ENCODE measurements around the gene TMEM191B.
"Not testable (repeated sequence)": the region's sequence is repeated elsewhere in the genome, so short reads cannot be mapped to it uniquely, and the experiment has no call there.

TMEM191B gene

GRCh38 chr22:18534315-18534714, 6.7 kb downstream of the TMEM191B start:
- H3K4me3 ChIP-seq (ENCODE audit: low read length); H3K9me3 ChIP-seq (ENCODE audit: control insufficient read depth, low read depth, low read length); H3K9ac ChIP-seq (ENCODE audit: low read length); H3K27me3 ChIP-seq (ENCODE audit: control insufficient read depth, insufficient read depth, low read length); H3K27ac ChIP-seq (ENCODE audit: low read length); H3K4me1 ChIP-seq (ENCODE audit: control insufficient read depth, low read depth, low read length); H3K36me3 ChIP-seq (ENCODE audit: control insufficient read depth, low read depth, low read length): not testable (repeated sequence)

GRCh38 chr22:18539994-18540393, 12.4 kb downstream of the TMEM191B start:
- H3K4me1 ChIP-seq (ENCODE audit: control insufficient read depth, low read depth, low read length); H3K9ac ChIP-seq (ENCODE audit: low read length); H3K9me3 ChIP-seq (ENCODE audit: control insufficient read depth, low read depth, low read length); H3K27me3 ChIP-seq (ENCODE audit: control insufficient read depth, insufficient read depth, low read length); H3K36me3 ChIP-seq (ENCODE audit: control insufficient read depth, low read depth, low read length); H3K4me3 ChIP-seq (ENCODE audit: low read length); H3K27ac ChIP-seq (ENCODE audit: low read length): not testable (repeated sequence)

GRCh38 chr22:18543400-18543799, 15.8 kb downstream of the TMEM191B start:
- not testable (repeated sequence) for H3K4me1 ChIP-seq (ENCODE audit: control insufficient read depth, low read depth, low read length); H3K9me3 ChIP-seq (ENCODE audit: control insufficient read depth, low read depth, low read length); H3K9ac ChIP-seq (ENCODE audit: low read length); H3K4me3 ChIP-seq (ENCODE audit: low read length); H3K27me3 ChIP-seq (ENCODE audit: control insufficient read depth, insufficient read depth, low read length); H3K27ac ChIP-seq (ENCODE audit: low read length); H3K36me3 ChIP-seq (ENCODE audit: control insufficient read depth, low read depth, low read length)

GRCh38 chr22:18544615-18545014, 17.0 kb downstream of the TMEM191B start:
- not testable (repeated sequence) for H3K9ac ChIP-seq (ENCODE audit: low read length); H3K36me3 ChIP-seq (ENCODE audit: control insufficient read depth, low read depth, low read length); H3K27me3 ChIP-seq (ENCODE audit: control insufficient read depth, insufficient read depth, low read length); H3K27ac ChIP-seq (ENCODE audit: low read length); H3K4me3 ChIP-seq (ENCODE audit: low read length); H3K4me1 ChIP-seq (ENCODE audit: control insufficient read depth, low read depth, low read length); H3K9me3 ChIP-seq (ENCODE audit: control insufficient read depth, low read depth, low read length)

- not testable (repeated sequence) for H3K36me3 ChIP-seq (ENCODE audit: control insufficient read depth, low read depth, low read length); H3K4me1 ChIP-seq (ENCODE audit: control insufficient read depth, low read depth, low read length); H3K9me3 ChIP-seq (ENCODE audit: control insufficient read depth, low read depth, low read length); H3K9ac ChIP-seq (ENCODE audit: low read length); H3K4me3 ChIP-seq (ENCODE audit: low read length); H3K27ac ChIP-seq (ENCODE audit: low read length); H3K27me3 ChIP-seq (ENCODE audit: control insufficient read depth, insufficient read depth, low read length)
These were observed 22.0 kb downstream of the TMEM191B start for GRCh38 chr22:18549458-18550179.

GRCh38 chr22:18551046-18551445, 23.4 kb downstream of the TMEM191B start:
- not testable (repeated sequence) for H3K4me3 ChIP-seq (ENCODE audit: low read length); H3K4me1 ChIP-seq (ENCODE audit: control insufficient read depth, low read depth, low read length); H3K27me3 ChIP-seq (ENCODE audit: control insufficient read depth, insufficient read depth, low read length); H3K9me3 ChIP-seq (ENCODE audit: control insufficient read depth, low read depth, low read length); H3K36me3 ChIP-seq (ENCODE audit: control insufficient read depth, low read depth, low read length); H3K27ac ChIP-seq (ENCODE audit: low read length); H3K9ac ChIP-seq (ENCODE audit: low read length)

GRCh38 chr22:18552839-18553597, 25.4 kb downstream of the TMEM191B start:
- H3K4me1 ChIP-seq (ENCODE audit: control insufficient read depth, low read depth, low read length); H3K9me3 ChIP-seq (ENCODE audit: control insufficient read depth, low read depth, low read length); H3K27ac ChIP-seq (ENCODE audit: low read length); H3K27me3 ChIP-seq (ENCODE audit: control insufficient read depth, insufficient read depth, low read length); H3K4me3 ChIP-seq (ENCODE audit: low read length); H3K9ac ChIP-seq (ENCODE audit: low read length); H3K36me3 ChIP-seq (ENCODE audit: control insufficient read depth, low read depth, low read length): not testable (repeated sequence)

- not testable (repeated sequence) for H3K27me3 ChIP-seq (ENCODE audit: control insufficient read depth, insufficient read depth, low read length); H3K9ac ChIP-seq (ENCODE audit: low read length); H3K4me1 ChIP-seq (ENCODE audit: control insufficient read depth, low read depth, low read length); H3K27ac ChIP-seq (ENCODE audit: low read length); H3K36me3 ChIP-seq (ENCODE audit: control insufficient read depth, low read depth, low read length); H3K9me3 ChIP-seq (ENCODE audit: control insufficient read depth, low read depth, low read length); H3K4me3 ChIP-seq (ENCODE audit: low read length)
These were observed 27.0 kb downstream of the TMEM191B start for GRCh38 chr22:18554280-18555256.

- H3K9me3 ChIP-seq (ENCODE audit: control insufficient read depth, low read depth, low read length); H3K36me3 ChIP-seq (ENCODE audit: control insufficient read depth, low read depth, low read length); H3K9ac ChIP-seq (ENCODE audit: low read length); H3K27ac ChIP-seq (ENCODE audit: low read length); H3K4me3 ChIP-seq (ENCODE audit: low read length); H3K27me3 ChIP-seq (ENCODE audit: control insufficient read depth, insufficient read depth, low read length); H3K4me1 ChIP-seq (ENCODE audit: control insufficient read depth, low read depth, low read length): not testable (repeated sequence)
These were observed 30.9 kb downstream of the TMEM191B start for GRCh38 chr22:18558516-18558915.

- H3K36me3 ChIP-seq (ENCODE audit: control insufficient read depth, low read depth, low read length); H3K27ac ChIP-seq (ENCODE audit: low read length); H3K27me3 ChIP-seq (ENCODE audit: control insufficient read depth, insufficient read depth, low read length); H3K9me3 ChIP-seq (ENCODE audit: control insufficient read depth, low read depth, low read length); H3K4me1 ChIP-seq (ENCODE audit: control insufficient read depth, low read depth, low read length); H3K4me3 ChIP-seq (ENCODE audit: low read length); H3K9ac ChIP-seq (ENCODE audit: low read length): not testable (repeated sequence)
These were observed 31.3 kb downstream of the TMEM191B start for GRCh38 chr22:18558939-18559338.

- not testable (repeated sequence) for H3K9ac ChIP-seq (ENCODE audit: low read length); H3K27ac ChIP-seq (ENCODE audit: low read length); H3K36me3 ChIP-seq (ENCODE audit: control insufficient read depth, low read depth, low read length); H3K4me1 ChIP-seq (ENCODE audit: control insufficient read depth, low read depth, low read length); H3K27me3 ChIP-seq (ENCODE audit: control insufficient read depth, insufficient read depth, low read length); H3K9me3 ChIP-seq (ENCODE audit: control insufficient read depth, low read depth, low read length); H3K4me3 ChIP-seq (ENCODE audit: low read length)
These were observed 32.7 kb downstream of the TMEM191B start for GRCh38 chr22:18560099-18560974.

Data from iPS-18a (cell line).